ENCODE data around the gene AKT3.
A peak's percentile ranks its signal among the peaks of the same experiment; 100 is the strongest.

AKT3 gene

GRCh38 chr1:243730487-243731150, 119.4 kb downstream of the AKT3 start:
- H3K79me2 ChIP-seq (ENCODE audit: control insufficient read depth, insufficient read depth, low read length, poor library complexity) = no peaks in the 10 kb centered on the region
- peaks cover 0 to 4% of the 10 kb centered on the region in 2 experiments for H3K36me3 ChIP-seq (ENCODE audit: control insufficient read depth in 1 of 2, insufficient read depth in 2 of 2, low read length in 2 of 2)
- H2BK120ac ChIP-seq (ENCODE audit: insufficient read depth, low read length, poor library complexity) = no peak overlapping the region
- H3K27me3 ChIP-seq (ENCODE audit: insufficient read depth, low read length) = no peaks in the 10 kb centered on the region
- no peak overlapping the region for H2BK5ac ChIP-seq (ENCODE audit: low read depth, low read length, poor library complexity)
- H2BK12ac ChIP-seq (ENCODE audit: low read length) = no peak overlapping the region
- no peak overlapping the region for H3K23ac ChIP-seq (ENCODE audit: low read length)
- no peaks in the 10 kb centered on the region for H3K79me1 ChIP-seq (ENCODE audit: low read length)
- H3K4ac ChIP-seq (ENCODE audit: low read depth, low read length) = no peak overlapping the region
- H2AFZ ChIP-seq (ENCODE audit: insufficient read depth, low read length, poor library complexity) = no peak overlapping the region
- H3K9ac ChIP-seq (ENCODE audit: low read length) = no peak overlapping the region
- H3K9me3 ChIP-seq (ENCODE audit: insufficient read depth, low read depth, low read length) = no peaks in the 10 kb centered on the region
- H3K4me2 ChIP-seq (ENCODE audit: low read length) = no peak overlapping the region
- no peak for DNase-seq
- H3K18ac ChIP-seq (ENCODE audit: low read length) = no peak overlapping the region
- no peak overlapping the region for H3K27ac ChIP-seq (ENCODE audit: low read depth, low read length)
- no peak overlapping the region for H2AK5ac ChIP-seq (ENCODE audit: low read length)
- no peak overlapping the region for H3K14ac ChIP-seq (ENCODE audit: low read length)
- no peak overlapping the region for H4K91ac ChIP-seq (ENCODE audit: low read depth, low read length)
- no CpG with 5 or more reads among the region's 23 CpGs for WGBS (ENCODE audit: extremely low coverage, insufficient coverage, insufficient read length)
- H3K4me1 ChIP-seq (ENCODE audit: control insufficient read depth in 1 of 2, insufficient read depth in 2 of 2, low read length in 2 of 2) = no peaks in the 10 kb centered on the region
- no peak overlapping the region for H4K12ac ChIP-seq (ENCODE audit: low read depth, low read length)
- H3K4me3 ChIP-seq (ENCODE audit: low read depth, low read length) = no peak overlapping the region
- H4K8ac ChIP-seq (ENCODE audit: low read depth, low read length) = no peak overlapping the region

GRCh38 chr1:243729956-243730355, 120.1 kb downstream of the AKT3 start:
- H3K79me1 ChIP-seq (ENCODE audit: low read length) = no peaks in the 10 kb centered on the region
- no peak overlapping the region for H4K12ac ChIP-seq (ENCODE audit: low read depth, low read length)
- H3K4me1 ChIP-seq (ENCODE audit: control insufficient read depth in 1 of 2, insufficient read depth in 2 of 2, low read length in 2 of 2) = peaks cover 0 to under 1% of the 10 kb centered on the region in 2 experiments
- H2AFZ ChIP-seq (ENCODE audit: insufficient read depth, low read length, poor library complexity) = no peak overlapping the region
- H3K36me3 ChIP-seq (ENCODE audit: control insufficient read depth in 1 of 2, insufficient read depth in 2 of 2, low read length in 2 of 2) = peaks cover 0 to 4% of the 10 kb centered on the region in 2 experiments
- no peak overlapping the region for H2AK5ac ChIP-seq (ENCODE audit: low read length)
- H3K4me3 ChIP-seq (ENCODE audit: low read depth, low read length) = no peak overlapping the region
- no peak overlapping the region for H3K4me2 ChIP-seq (ENCODE audit: low read length)
- DNase-seq = no peak
- no peaks in the 10 kb centered on the region for H3K9me3 ChIP-seq (ENCODE audit: insufficient read depth, low read depth, low read length)
- H2BK5ac ChIP-seq (ENCODE audit: low read depth, low read length, poor library complexity) = no peak overlapping the region
- no peak overlapping the region for H2BK120ac ChIP-seq (ENCODE audit: insufficient read depth, low read length, poor library complexity)
- no peak overlapping the region for H4K91ac ChIP-seq (ENCODE audit: low read depth, low read length)
- no peak overlapping the region for H4K8ac ChIP-seq (ENCODE audit: low read depth, low read length)
- no peak overlapping the region for H3K18ac ChIP-seq (ENCODE audit: low read length)
- no peak overlapping the region for H3K9ac ChIP-seq (ENCODE audit: low read length)
- no CpG with 5 or more reads among the region's 3 CpGs for WGBS (ENCODE audit: extremely low coverage, insufficient coverage, insufficient read length)
- H2BK12ac ChIP-seq (ENCODE audit: low read length) = no peak overlapping the region
- no peak overlapping the region for H3K14ac ChIP-seq (ENCODE audit: low read length)
- H3K79me2 ChIP-seq (ENCODE audit: control insufficient read depth, insufficient read depth, low read length, poor library complexity) = no peaks in the 10 kb centered on the region
- no peaks in the 10 kb centered on the region for H3K27me3 ChIP-seq (ENCODE audit: insufficient read depth, low read length)
- no peak overlapping the region for H3K27ac ChIP-seq (ENCODE audit: low read depth, low read length)
- H3K23ac ChIP-seq (ENCODE audit: low read length) = no peak overlapping the region
- H3K4ac ChIP-seq (ENCODE audit: low read depth, low read length) = no peak overlapping the region

- Histone ChIP-seq H4K91ac (ENCODE audit: low read depth, low read length) (no peak overlapping the region), H3K79me1 (ENCODE audit: low read length) (no peaks in the 10 kb centered on the region), H3K36me3 (ENCODE audit: control insufficient read depth in 1 of 2, insufficient read depth in 2 of 2, low read length in 2 of 2) (peaks cover 0 to 4% of the 10 kb centered on the region in 2 experiments), H3K18ac (ENCODE audit: low read length) (no peak overlapping the region), H3K9me3 (ENCODE audit: insufficient read depth, low read depth, low read length) (no peaks in the 10 kb centered on the region), H3K79me2 (ENCODE audit: control insufficient read depth, insufficient read depth, low read length, poor library complexity) (no peaks in the 10 kb centered on the region), H3K4me3 (ENCODE audit: low read depth, low read length) (no peak overlapping the region), H3K9ac (ENCODE audit: low read length) (no peak overlapping the region), H3K23ac (ENCODE audit: low read length) (no peak overlapping the region), H3K27ac (ENCODE audit: low read depth, low read length) (no peak overlapping the region), H3K4me1 (ENCODE audit: control insufficient read depth in 1 of 2, insufficient read depth in 2 of 2, low read length in 2 of 2) (peaks cover 0 to 3% of the 10 kb centered on the region in 2 experiments), H2BK120ac (ENCODE audit: insufficient read depth, low read length, poor library complexity) (no peak overlapping the region), H2BK5ac (ENCODE audit: low read depth, low read length, poor library complexity) (no peak overlapping the region), H2AK5ac (ENCODE audit: low read length) (no peak overlapping the region), H4K8ac (ENCODE audit: low read depth, low read length) (no peak overlapping the region), H3K14ac (ENCODE audit: low read length) (no peak overlapping the region), H3K4ac (ENCODE audit: low read depth, low read length) (no peak overlapping the region), H4K12ac (ENCODE audit: low read depth, low read length) (no peak overlapping the region), H2BK12ac (ENCODE audit: low read length) (no peak overlapping the region), H3K4me2 (ENCODE audit: low read length) (no peak overlapping the region), H3K27me3 (ENCODE audit: insufficient read depth, low read length) (no peaks in the 10 kb centered on the region), H2AFZ (ENCODE audit: insufficient read depth, low read length, poor library complexity) (no peak overlapping the region)
- WGBS (ENCODE audit: extremely low coverage, insufficient coverage, insufficient read length) = no CpG with 5 or more reads among the region's 4 CpGs
- peak in 1 of 2 donors; percentile 32 for DNase-seq
These were observed 122.4 kb downstream of the AKT3 start for GRCh38 chr1:243727503-243728203.

- H3K23ac ChIP-seq (ENCODE audit: low read length) = no peak overlapping the region
- no peak overlapping the region for H3K18ac ChIP-seq (ENCODE audit: low read length)
- no peak overlapping the region for H3K4me2 ChIP-seq (ENCODE audit: low read length)
- no peaks in the 10 kb centered on the region for H3K9me3 ChIP-seq (ENCODE audit: insufficient read depth, low read depth, low read length)
- no peak overlapping the region for H2BK12ac ChIP-seq (ENCODE audit: low read length)
- no peak overlapping the region for H3K4ac ChIP-seq (ENCODE audit: low read depth, low read length)
- H3K4me3 ChIP-seq (ENCODE audit: low read depth, low read length) = no peak overlapping the region
- no peaks in the 10 kb centered on the region for H3K27me3 ChIP-seq (ENCODE audit: insufficient read depth, low read length)
- no peak overlapping the region for H3K14ac ChIP-seq (ENCODE audit: low read length)
- WGBS (ENCODE audit: extremely low coverage, insufficient coverage, insufficient read length) = no CpG with 5 or more reads among the region's 2 CpGs
- no peak for DNase-seq
- H2BK5ac ChIP-seq (ENCODE audit: low read depth, low read length, poor library complexity) = no peak overlapping the region
- no peak overlapping the region for H2AK5ac ChIP-seq (ENCODE audit: low read length)
- H3K9ac ChIP-seq (ENCODE audit: low read length) = no peak overlapping the region
- no peak overlapping the region for H4K8ac ChIP-seq (ENCODE audit: low read depth, low read length)
- no peak overlapping the region for H4K91ac ChIP-seq (ENCODE audit: low read depth, low read length)
- no peak overlapping the region for H2BK120ac ChIP-seq (ENCODE audit: insufficient read depth, low read length, poor library complexity)
- H4K12ac ChIP-seq (ENCODE audit: low read depth, low read length) = no peak overlapping the region
- H3K79me1 ChIP-seq (ENCODE audit: low read length) = no peaks in the 10 kb centered on the region
- peaks cover 0 to 3% of the 10 kb centered on the region in 2 experiments for H3K4me1 ChIP-seq (ENCODE audit: control insufficient read depth in 1 of 2, insufficient read depth in 2 of 2, low read length in 2 of 2)
- no peaks in the 10 kb centered on the region for H3K79me2 ChIP-seq (ENCODE audit: control insufficient read depth, insufficient read depth, low read length, poor library complexity)
- peaks cover 0 to 4% of the 10 kb centered on the region in 2 experiments for H3K36me3 ChIP-seq (ENCODE audit: control insufficient read depth in 1 of 2, insufficient read depth in 2 of 2, low read length in 2 of 2)
- H3K27ac ChIP-seq (ENCODE audit: low read depth, low read length) = no peak overlapping the region
- no peak overlapping the region for H2AFZ ChIP-seq (ENCODE audit: insufficient read depth, low read length, poor library complexity)
These were observed 123.1 kb downstream of the AKT3 start for GRCh38 chr1:243726806-243727502.
